Lung (tissue), 12 donors: ENCODE measurements around the gene ITK. TPM values are rescaled to one million over a fixed set of nuclear protein-coding genes. Genes with fewer than 3 reads are reported as not detected.
A peak's percentile ranks its signal among the peaks of the same experiment; 100 is the strongest.
"Not testable (repeated sequence)": the region's sequence is repeated elsewhere in the genome, so short reads cannot be mapped to it uniquely, and the experiment has no call there.

Source experiments
- ATAC-seq: fragments of 200-7000 bp; cut with Tn5 transposase; one replicate; pipeline ENCODE4 v1.9.1; 2020; ENCODE audit warnings: moderate number of reproducible peaks; ENCODE audit not compliant: insufficient read depth, low FRiP score
- DNase-seq, 3 donors: peaks; one replicate each; pipeline ENCODE4 v3.0.0-alpha.2; 2013 to 2017
- H3K27ac ChIP-seq, 2 donors: one replicate each; pipeline ENCODE4 v1.5.1; 2013; ENCODE audit warnings: mild to moderate bottlenecking in 2 of 2, moderate library complexity in 2 of 2, control low read depth in 1 of 2, inconsistent platforms in 1 of 2, low read depth in 1 of 2, low read length in 1 of 2
- H3K27me3 ChIP-seq, 3 donors: one replicate each; pipeline ENCODE4 v1.5.1; 2013; ENCODE audit warnings: low read length in 2 of 3; ENCODE audit not compliant: control insufficient read depth in 3 of 3, insufficient read depth in 3 of 3
- H3K36me3 ChIP-seq, 4 donors: one replicate each; pipeline ENCODE4 v1.5.1; 2013; ENCODE audit warnings: low read length in 4 of 4, mild to moderate bottlenecking in 1 of 4, moderate library complexity in 1 of 4; ENCODE audit not compliant: control insufficient read depth in 4 of 4, insufficient read depth in 4 of 4
- H3K4me1 ChIP-seq, 5 donors: one replicate each; pipeline ENCODE4 v1.5.1; 2013; ENCODE audit warnings: low read length in 5 of 5, mild to moderate bottlenecking in 2 of 5, moderate library complexity in 1 of 5; ENCODE audit not compliant: control insufficient read depth in 5 of 5, insufficient read depth in 5 of 5
- H3K4me3 ChIP-seq: one replicate; pipeline ENCODE4 v1.5.1; 2013; ENCODE audit warnings: mild to moderate bottlenecking, control low read depth, moderate library complexity
- H3K9ac ChIP-seq, 2 donors: one replicate each; pipeline ENCODE4 v1.5.1; 2013; ENCODE audit warnings: low read length in 2 of 2, control low read depth in 1 of 2; ENCODE audit not compliant: insufficient read depth in 1 of 2
- H3K9me3 ChIP-seq, 4 donors: one replicate each; pipeline ENCODE4 v1.5.1; 2013; ENCODE audit warnings: low read length in 3 of 4, mild to moderate bottlenecking in 1 of 4, moderate library complexity in 1 of 4; ENCODE audit not compliant: control insufficient read depth in 4 of 4, insufficient read depth in 3 of 4
- CTCF ChIP-seq: IDR thresholded peaks from 2 replicates; pipeline ENCODE4 v1.5.1; 2012; ENCODE audit warnings: mild to moderate bottlenecking; ENCODE audit errors: control extremely low read depth, extremely low read depth
- WGBS, 2 donors: extraction: QIAGEN DNeasy Blood & Tissue Kit; methylation state at CpG; one replicate each; pipeline ENCODE4 v1.1.7; 2013; 5-methylcytosine and 5-hydroxymethylcytosine counted together
- polyA plus RNA-seq, 2 donors: library from polyadenylated mRNA; stranded (reverse); fragments of 200-250 nt; gene quantifications; one replicate each; pipeline ENCODE4 v1.2.1, GENCODE V29; 2013
- total RNA-seq, 2 donors: library from RNA; depleted of rRNA in 1 of 2; stranded (reverse); fragments of >200 nt in 1 of 2; gene quantifications; one replicate each; pipeline ENCODE4 v1.2.1, GENCODE V29; 2014 to 2021
- donor health status: control.
- donor health status: control.
- donor health status: Bipolar disorder and iron deficiency.
- donor health status: healthy.
- donor health status: DM: yes; HTN: yes; CAD: no.

Gene ITK
- total and polyA plus RNA-seq, 4 donors, result 0.91 to 3.4 (median 2.8) TPM

- Histone ChIP-seq H3K4me3 (no peak overlapping the region), H3K4me1 (no peaks in the 10 kb centered on the region), H3K9me3 (peaks cover 0 to 2% (median 0%) of the 10 kb centered on the region in 4 donors), H3K27me3 (no peaks in the 10 kb centered on the region), H3K27ac (no peak overlapping the region), H3K36me3 (no peaks in the 10 kb centered on the region), H3K9ac (no peak overlapping the region)
- ATAC-seq, result no peak
- WGBS, 2 donors, result 80% methylated on average over 4 of the region's 4 CpGs
- TF ChIP-seq CTCF, result no peak
- no peak for DNase-seq
Measured at GRCh38 chr5:157203417-157203816, 22.8 kb downstream of the ITK start.

GRCh38 chr5:157204765-157205164 lies 24.1 kb downstream of the ITK start:
- H3K4me3 ChIP-seq, result no peak overlapping the region
- 17 to 39% methylated on average over 4 of the region's 4 CpGs for WGBS, 2 donors
- H3K9ac ChIP-seq, result no peak overlapping the region
- H3K4me1 ChIP-seq, result no peaks in the 10 kb centered on the region
- no peak for DNase-seq
- peaks cover 0 to 2% (median 0%) of the 10 kb centered on the region in 4 donors for H3K9me3 ChIP-seq
- H3K27me3 ChIP-seq, result no peaks in the 10 kb centered on the region
- ATAC-seq, result no peak
- no peak for TF ChIP-seq CTCF
- H3K36me3 ChIP-seq, result no peaks in the 10 kb centered on the region
- H3K27ac ChIP-seq, result no peak overlapping the region

- Histone ChIP-seq H3K9ac (no peak overlapping the region), H3K9me3 (peaks cover 0 to 2% (median 0%) of the 10 kb centered on the region in 4 donors), H3K4me1 (no peaks in the 10 kb centered on the region), H3K27ac (no peak overlapping the region), H3K4me3 (no peak overlapping the region), H3K27me3 (no peaks in the 10 kb centered on the region), H3K36me3 (no peaks in the 10 kb centered on the region)
- DNase-seq (no peak), ATAC-seq (no peak)
- TF ChIP-seq CTCF, result no peak
- WGBS, 2 donors, result 79 to 80% methylated on average over 6 of the region's 6 CpGs
Measured at GRCh38 chr5:157205708-157206107, 25.1 kb downstream of the ITK start.

GRCh38 chr5:157210652-157211051 lies 30.0 kb downstream of the ITK start:
- WGBS, 2 donors, result 22% methylated on average over 1 of the region's 1 CpG
- H3K4me1 ChIP-seq, H3K36me3 ChIP-seq, H3K27ac ChIP-seq, H3K9me3 ChIP-seq, H3K27me3 ChIP-seq, H3K9ac ChIP-seq, H3K4me3 ChIP-seq: not testable (repeated sequence)
- DNase-seq (peak in 1 of 3 donors; percentile 6), ATAC-seq (peak; percentile 27)
